ENCODE data around the gene POLR3B.

GRCh38 chr12:106445959-106446358 lies 88.4 kb downstream of the POLR3B start:
- no peak for TF ChIP-seq CTCF (conservative IDR thresholded peaks at IDR 0.05; ENCODE audit: low read depth in 2 of 2)
- TF ChIP-seq POLR2AphosphoS5 (IDR thresholded peaks at IDR 0.05; ENCODE audit: low read depth), result no peak
- no peak for TF ChIP-seq EZH2 (IDR thresholded peaks at IDR 0.05; ENCODE audit: low read depth, unreplicated experiment)
- TF ChIP-seq JUNB (IDR thresholded peaks at IDR 0.05; ENCODE audit: unreplicated experiment), result no peak
- no peak for TF ChIP-seq ETS1 (IDR thresholded peaks at IDR 0.05)
- TF ChIP-seq REST (IDR thresholded peaks at IDR 0.05; ENCODE audit: unreplicated experiment), result no peak
- TF ChIP-seq ZNF331 (CRISPR knock-in tag; IDR thresholded peaks at IDR 0.05; ENCODE audit: low read depth), result no peak
- TF ChIP-seq CREB1 (CRISPR knock-in tag; IDR thresholded peaks at IDR 0.05; ENCODE audit: low read depth), result no peak
- TF ChIP-seq EZH2phosphoT487 (IDR thresholded peaks at IDR 0.05; ENCODE audit: unreplicated experiment), result no peak
- no peak for TF ChIP-seq ZNF462 (CRISPR knock-in tag; IDR thresholded peaks at IDR 0.05)

Measured in GM23338 (cell line).